22Rv1 (cell line): ENCODE results near the gene ZFR2.

Experiments
- CTCF ChIP-seq: fragments of 450-650 bp; IDR thresholded peaks from 2 replicates; pipeline ENCODE4 v1.5.1; 2017; ENCODE audit warnings: mild to moderate bottlenecking
- ZFX ChIP-seq: fragments of 450-650 bp; IDR thresholded peaks from 2 replicates; pipeline ENCODE4 v1.6.1; 2017; ENCODE audit warnings: antibody characterized with exemption, borderline replicate concordance

GRCh38 chr19:3809881-3810707 lies 58.7 kb downstream of the ZFR2 start:
- no peak for TF ChIP-seq CTCF
- TF ChIP-seq ZFX = no peak
